ENCODE measurements around the gene FKBP2. TPM values are rescaled to one million over a fixed set of nuclear protein-coding genes. Genes with fewer than 3 reads are reported as not detected.

FKBP2 gene
- total and polyA plus RNA-seq, 4 donors = 60.8 to 241 (median 124) TPM

DNA sequence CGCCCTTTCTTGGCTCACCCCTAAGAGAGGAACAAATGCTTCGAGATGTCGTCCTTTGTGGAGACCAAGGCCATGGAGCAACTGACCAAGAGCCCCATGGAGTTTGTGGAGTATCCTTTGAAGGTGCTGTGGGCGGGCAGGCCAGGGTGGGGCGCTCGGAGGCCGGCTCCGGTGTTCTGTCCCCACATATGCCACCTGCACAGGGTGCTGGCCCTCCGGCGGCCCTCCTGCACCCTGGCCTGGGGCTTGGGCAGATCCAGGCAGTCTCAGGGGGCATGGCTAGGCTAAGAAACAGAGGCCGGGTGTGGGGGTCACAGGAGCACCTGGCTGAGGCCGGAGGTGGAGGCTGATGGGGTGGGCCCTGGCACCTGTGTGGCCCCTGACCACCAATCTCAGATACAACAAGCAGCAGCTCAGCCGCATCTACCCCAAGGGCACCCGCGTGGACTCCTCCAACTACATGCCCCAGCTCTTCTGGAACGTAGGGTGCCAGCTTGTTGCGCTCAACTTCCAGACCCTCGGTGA, 20.7 kb downstream of the FKBP2 start:
- Histone ChIP-seq H3K9ac (ENCODE audit: low read depth in 1 of 2, low read length in 2 of 2) (no peak overlapping the region), H3K9me3 (ENCODE audit: control insufficient read depth in 4 of 4, low read length in 3 of 4) (no peaks in the 10 kb centered on the region), H3K4me3 (ENCODE audit: low read depth in 1 of 3, low read length in 3 of 3) (no peak overlapping the region), H3K27ac (ENCODE audit: low read depth in 1 of 2, low read length in 2 of 2) (no peak overlapping the region), H3K4me1 (ENCODE audit: control insufficient read depth in 4 of 4, insufficient read depth in 4 of 4, low read length in 3 of 4) (no peaks in the 10 kb centered on the region), H3K27me3 (ENCODE audit: control insufficient read depth in 4 of 4, insufficient read depth in 4 of 4, low read length in 3 of 4) (no peaks in the 10 kb centered on the region), H3K36me3 (ENCODE audit: control insufficient read depth in 4 of 4, insufficient read depth in 3 of 4, low read depth in 1 of 4, low read length in 3 of 4) (peaks cover 0 to 13% (median 3%) of the 10 kb centered on the region in 4 donors)
- 96% methylated on average over 18 of the region's 18 CpGs for WGBS
- no peak for DNase-seq (ENCODE audit: low spot score)
- no peak for TF ChIP-seq MAX (IDR thresholded peaks at IDR 0.05)
- no peak for TF ChIP-seq ATF3 (IDR thresholded peaks at IDR 0.05)
- TF ChIP-seq FOXA2 (IDR thresholded peaks at IDR 0.05) = no peak
- no peak for TF ChIP-seq NR2F2 (IDR thresholded peaks at IDR 0.05)
- TF ChIP-seq HNF4G (IDR thresholded peaks at IDR 0.05) = no peak
- no peak for TF ChIP-seq RAD21 (IDR thresholded peaks at IDR 0.05)
- TF ChIP-seq EGR1 (IDR thresholded peaks at IDR 0.05; ENCODE audit: low read depth in 2 of 2) = no peak
- no peak for TF ChIP-seq SP1 (IDR thresholded peaks at IDR 0.05)
- no peak for TF ChIP-seq RXRA (IDR thresholded peaks at IDR 0.05)
- TF ChIP-seq CTCF (IDR thresholded peaks at IDR 0.05; ENCODE audit: low read depth, low read length, missing input control) = no peak

DNA sequence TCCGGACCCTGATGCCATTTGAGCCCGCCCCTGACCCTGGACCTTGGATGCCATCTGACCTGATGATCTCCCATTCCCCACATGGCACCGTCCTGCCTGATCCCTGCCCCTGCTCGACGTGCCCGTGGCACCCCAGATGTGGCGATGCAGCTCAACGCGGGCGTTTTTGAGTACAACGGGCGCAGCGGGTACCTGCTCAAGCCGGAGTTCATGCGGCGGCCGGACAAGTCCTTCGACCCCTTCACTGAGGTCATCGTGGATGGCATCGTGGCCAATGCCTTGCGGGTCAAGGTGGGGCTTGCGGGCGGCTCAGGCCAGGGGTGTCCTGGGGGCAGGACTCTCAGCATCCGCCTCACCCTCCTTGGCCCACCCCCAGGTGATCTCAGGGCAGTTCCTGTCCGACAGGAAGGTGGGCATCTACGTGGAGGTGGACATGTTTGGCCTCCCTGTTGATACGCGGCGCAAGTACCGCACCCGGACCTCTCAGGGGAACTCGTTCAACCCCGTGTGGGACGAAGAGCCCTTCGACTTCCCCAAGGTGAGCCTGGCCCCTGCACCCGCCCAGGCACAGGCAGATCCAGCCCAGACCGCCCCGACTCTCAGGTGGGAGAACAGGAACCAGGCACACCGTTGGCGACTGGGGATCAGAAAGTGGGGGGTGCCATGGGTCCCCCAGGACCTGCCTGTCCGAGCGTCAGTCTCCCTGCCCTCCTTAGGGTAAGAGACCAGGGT, 21.5 kb downstream of the FKBP2 start:
- Histone ChIP-seq H3K27ac (ENCODE audit: low read depth in 1 of 2, low read length in 2 of 2) (no peak overlapping the region), H3K9me3 (ENCODE audit: control insufficient read depth in 4 of 4, low read length in 3 of 4) (no peaks in the 10 kb centered on the region), H3K4me3 (ENCODE audit: low read depth in 1 of 3, low read length in 3 of 3) (no peak overlapping the region), H3K9ac (ENCODE audit: low read depth in 1 of 2, low read length in 2 of 2) (no peak overlapping the region), H3K27me3 (ENCODE audit: control insufficient read depth in 4 of 4, insufficient read depth in 4 of 4, low read length in 3 of 4) (no peaks in the 10 kb centered on the region), H3K36me3 (ENCODE audit: control insufficient read depth in 4 of 4, insufficient read depth in 3 of 4, low read depth in 1 of 4, low read length in 3 of 4) (peaks cover 0 to 12% (median 3%) of the 10 kb centered on the region in 4 donors), H3K4me1 (ENCODE audit: control insufficient read depth in 4 of 4, insufficient read depth in 4 of 4, low read length in 3 of 4) (peaks cover 0 to 3% (median 0%) of the 10 kb centered on the region in 4 donors)
- no peak for TF ChIP-seq JUND (IDR thresholded peaks at IDR 0.05)
- no peak for TF ChIP-seq SP1 (IDR thresholded peaks at IDR 0.05)
- no peak for TF ChIP-seq HNF4G (IDR thresholded peaks at IDR 0.05)
- no peak for TF ChIP-seq YY1 (IDR thresholded peaks at IDR 0.05)
- no peak for TF ChIP-seq MAX (IDR thresholded peaks at IDR 0.05)
- TF ChIP-seq, protein P1, sequence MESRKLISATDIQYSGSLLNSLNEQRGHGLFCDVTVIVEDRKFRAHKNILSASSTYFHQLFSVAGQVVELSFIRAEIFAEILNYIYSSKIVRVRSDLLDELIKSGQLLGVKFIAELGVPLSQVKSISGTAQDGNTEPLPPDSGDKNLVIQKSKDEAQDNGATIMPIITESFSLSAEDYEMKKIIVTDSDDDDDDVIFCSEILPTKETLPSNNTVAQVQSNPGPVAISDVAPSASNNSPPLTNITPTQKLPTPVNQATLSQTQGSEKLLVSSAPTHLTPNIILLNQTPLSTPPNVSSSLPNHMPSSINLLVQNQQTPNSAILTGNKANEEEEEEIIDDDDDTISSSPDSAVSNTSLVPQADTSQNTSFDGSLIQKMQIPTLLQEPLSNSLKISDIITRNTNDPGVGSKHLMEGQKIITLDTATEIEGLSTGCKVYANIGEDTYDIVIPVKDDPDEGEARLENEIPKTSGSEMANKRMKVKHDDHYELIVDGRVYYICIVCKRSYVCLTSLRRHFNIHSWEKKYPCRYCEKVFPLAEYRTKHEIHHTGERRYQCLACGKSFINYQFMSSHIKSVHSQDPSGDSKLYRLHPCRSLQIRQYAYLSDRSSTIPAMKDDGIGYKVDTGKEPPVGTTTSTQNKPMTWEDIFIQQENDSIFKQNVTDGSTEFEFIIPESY (IDR thresholded peaks at IDR 0.05) = no peak
- no peak for TF ChIP-seq ATF3 (IDR thresholded peaks at IDR 0.05)
- no peak for TF ChIP-seq EGR1 (IDR thresholded peaks at IDR 0.05; ENCODE audit: low read depth in 2 of 2)
- TF ChIP-seq NR2F2 (IDR thresholded peaks at IDR 0.05) = no peak
- no peak for TF ChIP-seq RAD21 (IDR thresholded peaks at IDR 0.05)
- DNase-seq (ENCODE audit: low spot score) = no peak
- WGBS = 96% methylated on average over 42 of the region's 42 CpGs

Measured in liver (tissue), 9 donors.